ENCODE data around the gene EPB41L4A. TPM values are rescaled to one million over a fixed set of nuclear protein-coding genes. Genes with fewer than 3 reads are reported as not detected.
"Not testable (repeated sequence)": the region's sequence is repeated elsewhere in the genome, so short reads cannot be mapped to it uniquely, and the experiment has no call there.

EPB41L4A gene
- total RNA-seq, 1 donor from 2014 or later, result 27.5 TPM

DNA sequence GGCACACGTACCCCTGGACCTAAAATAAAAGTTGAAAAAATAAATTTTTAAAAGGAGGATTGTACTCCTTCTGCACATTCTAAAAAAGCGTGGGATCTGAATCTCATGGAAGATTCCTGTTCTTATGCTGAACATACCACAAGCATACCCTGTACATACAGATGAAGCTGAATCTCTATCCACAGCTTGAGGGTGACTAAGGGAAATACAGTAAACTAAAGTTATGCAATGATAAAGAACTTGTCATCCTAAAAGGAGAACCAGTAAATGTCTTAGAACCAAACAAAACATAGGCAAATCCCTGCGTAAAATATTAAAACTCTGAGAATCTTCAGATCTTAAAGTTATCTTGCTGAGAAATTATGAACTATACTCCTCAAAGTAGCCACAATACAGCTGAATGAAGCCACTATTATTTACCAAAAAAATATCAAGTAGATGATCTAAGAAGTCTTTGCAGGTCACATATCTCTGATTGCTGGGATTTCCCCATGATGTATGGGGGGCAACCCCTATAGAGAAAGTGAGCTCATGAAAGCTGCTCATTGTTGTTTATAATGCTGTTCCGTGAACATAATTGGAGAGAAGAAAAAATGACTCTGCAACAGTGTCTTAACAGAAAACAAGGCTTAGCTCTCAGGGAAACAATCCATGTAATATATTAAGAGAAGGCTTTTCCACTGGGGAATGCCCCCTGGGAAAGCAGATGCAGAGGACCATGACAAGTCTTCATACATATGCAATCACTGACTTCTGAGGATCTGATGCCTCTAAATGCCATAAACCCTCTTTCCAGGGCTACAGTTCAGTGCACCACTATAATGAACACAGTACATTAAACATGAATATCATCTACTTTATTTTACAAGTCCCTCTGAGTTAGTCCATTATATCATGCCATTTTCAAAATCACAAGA lies 210.1 kb downstream of the EPB41L4A start:
- Histone ChIP-seq H3K4me1 (no peaks in the 10 kb centered on the region), H3K9me3 (no peaks in the 10 kb centered on the region), H3K36me3 (no peaks in the 10 kb centered on the region), H3K4me3 (no peak overlapping the region), H3K27me3 (no peaks in the 10 kb centered on the region), H3K27ac (no peak overlapping the region)
- intact Hi-C loops (cut with DNase I), result loop anchor here (10.0 kb wide), 1 partner anchor 216 kb away; no protein-coding TSS in a partner anchor
- no peak for DNase-seq (ENCODE audit: extremely low spot score in 2 of 2)
- no peak for TF ChIP-seq CTCF (IDR thresholded peaks at IDR 0.05)
- no peak for TF ChIP-seq POLR2A (IDR thresholded peaks at IDR 0.05)
- no peak for TF ChIP-seq POLR2AphosphoS5 (IDR thresholded peaks at IDR 0.05; ENCODE audit: insufficient read depth in 1 of 2, low read depth in 1 of 2)

- H3K36me3 ChIP-seq; H3K4me1 ChIP-seq; H3K27ac ChIP-seq; H3K9me3 ChIP-seq; H3K4me3 ChIP-seq; DNase-seq (ENCODE audit: extremely low spot score in 2 of 2); H3K27me3 ChIP-seq: not testable (repeated sequence)
- intact Hi-C loops (cut with DNase I), result loop anchor here (10.0 kb wide), 1 partner anchor 217 kb away; no protein-coding TSS in a partner anchor
These were observed 210.9 kb downstream of the EPB41L4A start for GRCh38 chr5:112208195-112208594.

- intact Hi-C loops (cut with DNase I), result loop anchor here (10.0 kb wide), 1 partner anchor 219 kb away; no protein-coding TSS in a partner anchor
- H3K4me1 ChIP-seq, result no peaks in the 10 kb centered on the region
- no peak for TF ChIP-seq POLR2A (IDR thresholded peaks at IDR 0.05)
- no peak for TF ChIP-seq CTCF (IDR thresholded peaks at IDR 0.05)
- no peak for TF ChIP-seq POLR2AphosphoS5 (IDR thresholded peaks at IDR 0.05; ENCODE audit: insufficient read depth in 1 of 2, low read depth in 1 of 2)
- H3K9me3 ChIP-seq, result no peaks in the 10 kb centered on the region
- no peaks in the 10 kb centered on the region for H3K27me3 ChIP-seq
- H3K4me3 ChIP-seq, result no peak overlapping the region
- H3K27ac ChIP-seq, result no peak overlapping the region
- peaks cover 0 to 10% of the 10 kb centered on the region in 2 donors for H3K36me3 ChIP-seq
- no peak for DNase-seq (ENCODE audit: extremely low spot score in 2 of 2)
These were observed 213.2 kb downstream of the EPB41L4A start for GRCh38 chr5:112205846-112206245.

DNA sequence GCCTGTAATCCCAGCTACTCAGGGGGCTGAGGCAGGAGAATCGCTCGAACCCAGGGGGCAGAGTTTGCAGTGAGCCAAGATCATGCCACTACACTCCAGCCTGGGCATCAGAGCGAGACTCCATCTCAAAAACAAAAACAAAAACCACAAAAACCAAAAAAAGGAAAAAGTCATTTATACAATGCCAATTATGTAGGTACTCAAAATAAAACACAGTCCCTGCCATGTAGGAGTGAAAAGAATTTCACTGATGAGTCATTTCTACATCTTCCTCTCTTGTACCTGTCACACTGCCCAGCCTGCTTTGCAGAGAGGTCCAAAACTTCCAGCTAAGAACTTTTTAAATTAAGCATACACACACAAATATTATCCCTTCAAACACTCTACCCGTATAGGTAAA lies 215.8 kb downstream of the EPB41L4A start:
- Histone ChIP-seq H3K27ac (no peak overlapping the region), H3K27me3 (no peaks in the 10 kb centered on the region), H3K4me3 (no peak overlapping the region), H3K4me1 (no peaks in the 10 kb centered on the region), H3K9me3 (no peaks in the 10 kb centered on the region), H3K36me3 (peaks cover 0 to 10% of the 10 kb centered on the region in 2 donors)
- DNase-seq (ENCODE audit: extremely low spot score in 2 of 2), result no peak
- TF ChIP-seq POLR2AphosphoS5 (IDR thresholded peaks at IDR 0.05; ENCODE audit: insufficient read depth in 1 of 2, low read depth in 1 of 2) (no peak), POLR2A (IDR thresholded peaks at IDR 0.05) (no peak), CTCF (IDR thresholded peaks at IDR 0.05) (no peak)
- intact Hi-C loops (cut with DNase I), result loop anchor here (10.0 kb wide), 1 partner anchor 222 kb away; no protein-coding TSS in a partner anchor

DNA sequence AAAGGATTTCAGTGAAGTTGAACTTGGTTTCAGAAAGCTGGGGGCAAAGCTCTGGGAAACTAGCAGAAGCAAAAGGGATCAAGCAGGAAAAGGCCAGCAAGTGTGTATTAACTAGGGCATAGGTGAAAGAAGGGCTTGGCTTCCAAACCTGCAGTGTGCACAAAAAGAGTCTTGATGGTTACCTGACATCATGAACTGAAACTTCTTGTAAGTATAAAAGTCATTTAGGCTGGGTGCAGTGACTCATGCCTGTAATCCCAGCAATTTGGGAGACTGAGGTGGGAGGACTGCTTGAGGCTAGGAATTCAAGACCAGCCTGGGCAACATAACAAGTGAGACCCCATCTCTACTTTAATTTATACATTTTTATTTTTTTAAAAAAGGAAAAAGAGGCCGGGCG lies 216.4 kb downstream of the EPB41L4A start:
- Histone ChIP-seq H3K4me3 (no peak overlapping the region), H3K27ac (no peak overlapping the region), H3K27me3 (no peaks in the 10 kb centered on the region), H3K9me3 (no peaks in the 10 kb centered on the region), H3K36me3 (peaks cover 0 to 10% of the 10 kb centered on the region in 2 donors), H3K4me1 (no peaks in the 10 kb centered on the region)
- intact Hi-C loops (cut with DNase I), result loop anchor here (10.0 kb wide), 1 partner anchor 222 kb away; no protein-coding TSS in a partner anchor
- no peak for DNase-seq (ENCODE audit: extremely low spot score in 2 of 2)
- TF ChIP-seq POLR2AphosphoS5 (IDR thresholded peaks at IDR 0.05; ENCODE audit: insufficient read depth in 1 of 2, low read depth in 1 of 2) (no peak), POLR2A (IDR thresholded peaks at IDR 0.05) (no peak), CTCF (IDR thresholded peaks at IDR 0.05) (no peak)
